ENCODE results near the gene ZNF431. TPM values are rescaled to one million over a fixed set of nuclear protein-coding genes. Genes with fewer than 3 reads are reported as not detected.

The ZNF431 gene
- total and polyA plus RNA-seq, 2 of the 8 experiments (the other 6 are each of a cell fraction or from before 2014, with no cell fraction given): 6.7 to 43.2 TPM

GRCh38 chr19:21238670-21239069, 96.8 kb downstream of the ZNF431 start:
- H3K23ac ChIP-seq (ENCODE audit: insufficient read length): no peak overlapping the region
- no peak overlapping the region for H3K4me3 ChIP-seq (ENCODE audit: extremely low read depth in 1 of 4, insufficient read depth in 2 of 4, low read depth in 3 of 4, low read length in 4 of 4)
- no peak overlapping the region for H2BK12ac ChIP-seq (ENCODE audit: low read depth, low read length)
- 92% methylated on average over 2 of the region's 2 CpGs; no CpG with 5 or more reads in 1 of the 2 experiments for WGBS, 2 experiments (ENCODE audit: extremely low coverage in 1 of 2, insufficient coverage in 1 of 2, insufficient read length in 1 of 2, insufficient replicate concordance in 2 of 2, low coverage in 1 of 2, low lambda C conversion rate in 2 of 2, missing lambda C conversion rate in 1 of 2)
- no peak overlapping the region for H2BK15ac ChIP-seq (ENCODE audit: low read length)
- no peak overlapping the region for H3K4me2 ChIP-seq (ENCODE audit: insufficient read depth in 1 of 2, low read depth in 2 of 2, low read length in 2 of 2)
- H4K91ac ChIP-seq (replicated peaks; ENCODE audit: insufficient read length, low read length): no peak overlapping the region
- no peaks in the 10 kb centered on the region for H3K23me2 ChIP-seq (ENCODE audit: low read depth, low read length)
- H3K56ac ChIP-seq (replicated peaks; ENCODE audit: insufficient read length, low read depth, low read length): no peak overlapping the region
- H2AFZ ChIP-seq (ENCODE audit: low read length): no peak overlapping the region
- H4K8ac ChIP-seq (ENCODE audit: extremely low read depth, insufficient read depth, low read length): no peak overlapping the region
- no peaks in the 10 kb centered on the region for H3K79me1 ChIP-seq (ENCODE audit: low read depth, low read length)
- no peak overlapping the region for H3K9ac ChIP-seq (replicated peaks in 1 of 4; ENCODE audit: extremely low read depth in 1 of 4, low read depth in 3 of 4, low read length in 3 of 4)
- no peaks in the 10 kb centered on the region for H3K27me3 ChIP-seq (replicated peaks in 1 of 4; ENCODE audit: control insufficient read depth in 3 of 4, extremely low read depth in 1 of 4, insufficient read depth in 3 of 4, low read length in 3 of 4)
- H3K4me1 ChIP-seq (replicated peaks in 1 of 4; ENCODE audit: control insufficient read depth in 3 of 4, insufficient read depth in 4 of 4, low read length in 3 of 4): no peaks in the 10 kb centered on the region
- no peak overlapping the region for H3K4ac ChIP-seq (replicated peaks; ENCODE audit: insufficient read length, low read depth, low read length)
- no peak overlapping the region for H3K27ac ChIP-seq (ENCODE audit: low read depth, low read length)
- no peak overlapping the region for H2BK20ac ChIP-seq (ENCODE audit: low read length)
- TF ChIP-seq JUN (IDR thresholded peaks at IDR 0.05; ENCODE audit: low read depth, low read length) (no peak), BACH1 (IDR thresholded peaks at IDR 0.05; ENCODE audit: low read length) (no peak), YY1 (IDR thresholded peaks at IDR 0.05; ENCODE audit: low read depth, low read length) (no peak), SIRT6 (IDR thresholded peaks at IDR 0.05; ENCODE audit: low read length) (no peak), TBP (IDR thresholded peaks at IDR 0.05; ENCODE audit: low read depth, low read length) (no peak), HDAC2 (IDR thresholded peaks at IDR 0.05; ENCODE audit: borderline replicate concordance in 1 of 2, low read depth in 2 of 2, low read length in 2 of 2) (no peak), USF2 (IDR thresholded peaks at IDR 0.05; ENCODE audit: low read length) (no peak), TEAD4 (IDR thresholded peaks at IDR 0.05; ENCODE audit: low read depth, low read length) (no peak), SUZ12 (IDR thresholded peaks at IDR 0.05; ENCODE audit: low read length) (no peak), CEBPB (IDR thresholded peaks at IDR 0.05; ENCODE audit: low read depth, low read length) (no peak)
- H2AK5ac ChIP-seq (ENCODE audit: low read depth, low read length): no peak overlapping the region
- H2BK5ac ChIP-seq (ENCODE audit: low read depth, low read length): no peak overlapping the region
- no peak overlapping the region for H3K14ac ChIP-seq (ENCODE audit: insufficient read length)
- H2BK120ac ChIP-seq (replicated peaks; ENCODE audit: low read depth, low read length): no peak overlapping the region
- no peak for DNase-seq (ENCODE audit: low read depth in 1 of 2, low spot score in 2 of 2)
- H3K79me2 ChIP-seq (ENCODE audit: control insufficient read depth in 1 of 2, insufficient read depth in 2 of 2, low read length in 2 of 2): no peaks in the 10 kb centered on the region
- H4K5ac ChIP-seq (ENCODE audit: insufficient read length, low read depth, low read length): no peak overlapping the region
- FAIRE-seq: no peak
- ChIA-PET POLR2A (ENCODE audit: partially characterized antibody) (interaction anchor here (0.6 kb wide), 1 partner anchor 38 kb away, joined by 3 read pairs; no protein-coding TSS in a partner anchor), CTCF (ENCODE audit: partially characterized antibody) (no interaction called here)
- H3K18ac ChIP-seq (ENCODE audit: extremely low read depth, low read length): no peak overlapping the region
- no peaks in the 10 kb centered on the region for H4K20me1 ChIP-seq (replicated peaks in 1 of 2; ENCODE audit: control insufficient read depth in 1 of 2, insufficient read depth in 2 of 2, low read length in 2 of 2)
- no peaks in the 10 kb centered on the region for H3K36me3 ChIP-seq (ENCODE audit: control insufficient read depth in 2 of 4, insufficient read depth in 4 of 4, low read length in 3 of 4)
- no peaks in the 10 kb centered on the region; a peak in 1 of 4 replicates for H3K9me3 ChIP-seq (ENCODE audit: insufficient read depth in 2 of 2, low read depth in 1 of 2, low read length in 1 of 2)
